Endothelial cell of umbilical vein (primary cell): ENCODE results near the gene ABCB7. TPM values are rescaled to one million over a fixed set of nuclear protein-coding genes. Genes with fewer than 3 reads are reported as not detected.
A peak's percentile ranks its signal among the peaks of the same experiment; 100 is the strongest.

Experiments
- BruUV-seq: library from RNA; stranded (reverse); fragments of 400-500 nt; replicated peaks from 2 replicates; lab custom pipeline; 2021; lab: Mats Ljungman, UMichigan
- CTCF ChIA-PET: fragments of 300-600, 350-600 bp; sonication (Branson Sonifier 250); formaldehyde crosslinking; loops from one replicate; lab custom pipeline; 2021; ENCODE audit warnings: antibody characterized with exemption, inconsistent platforms; lab: Charles Lee
- POLR2A ChIA-PET: fragments of 300-600, 350-600 bp; sonication (Branson Sonifier 250); formaldehyde crosslinking; loops from one replicate; lab custom pipeline; 2021; ENCODE audit warnings: antibody characterized with exemption, inconsistent platforms; lab: Charles Lee
- DNase-seq: peaks from one replicate; pipeline ENCODE4 v3.0.0-alpha.2; 2011; ENCODE audit warnings: low read depth, low spot score
- FAIRE-seq: peaks from 2 replicates; lab custom pipeline; 2011; peaks lifted over from hg19 to GRCh38; lab: Jason Lieb, UNC
- H2AFZ ChIP-seq: 2 replicates; pipeline ENCODE4 v1.6.0; 2012; ENCODE audit warnings: low read depth, low read length, control low read depth, inconsistent platforms
- H3K27ac ChIP-seq: 2 replicates; pipeline ENCODE4 v1.5.1; 2011; ENCODE audit warnings: low read depth, mild to moderate bottlenecking, control low read depth, low read length, moderate library complexity; ENCODE audit not compliant: insufficient read depth
- H3K27me3 ChIP-seq, 2 experiments: 2 replicates each; pipeline versions ENCODE4 v1.6.0 to v1.6.1; 2011; ENCODE audit warnings: low read length in 2 of 2, mixed read lengths in 1 of 2; ENCODE audit not compliant: control insufficient read depth in 2 of 2, insufficient read depth in 2 of 2
- H3K36me3 ChIP-seq, 2 experiments: 2 replicates in 1 of 2; 3 replicates in 1 of 2; pipeline ENCODE4 v1.5.1; 2011; ENCODE audit warnings: low read length in 2 of 2, mild to moderate bottlenecking in 1 of 2, moderate library complexity in 1 of 2; ENCODE audit not compliant: control insufficient read depth in 2 of 2, insufficient read depth in 2 of 2; ENCODE audit errors: extremely low read depth in 1 of 2
- H3K4me1 ChIP-seq: 3 replicates; pipeline ENCODE4 v1.5.1; 2011; ENCODE audit warnings: mild to moderate bottlenecking, low read length; ENCODE audit not compliant: control insufficient read depth, insufficient read depth; ENCODE audit errors: extremely low read depth
- H3K4me2 ChIP-seq: 2 replicates; pipeline ENCODE4 v1.6.1; 2011; ENCODE audit warnings: low read length, control low read depth, mixed read lengths; ENCODE audit not compliant: insufficient read depth
- H3K4me3 ChIP-seq, 3 experiments: fragments of 200-600 bp in 1 of 3; sonication (generic), shearing (Covaris generic) in 1 of 3; replicated peaks in 1 of 3; 2 replicates each; pipeline ENCODE4 v1.5.1; 2011 to 2016; ENCODE audit warnings: control low read depth in 3 of 3, low read length in 3 of 3, mild to moderate bottlenecking in 2 of 3, inconsistent platforms in 1 of 3, low read depth in 1 of 3, moderate library complexity in 1 of 3; ENCODE audit not compliant: insufficient read depth in 1 of 3
- H3K79me2 ChIP-seq: 2 replicates; pipeline ENCODE4 v1.6.0; 2012; ENCODE audit warnings: low read length, inconsistent platforms; ENCODE audit not compliant: control insufficient read depth, insufficient read depth
- H3K9ac ChIP-seq: replicated peaks from 2 replicates; pipeline ENCODE3; 2011; ENCODE audit warnings: low read length, control low read depth; ENCODE audit not compliant: insufficient read depth; ENCODE audit errors: extremely low read depth
- H3K9me1 ChIP-seq: replicated peaks from 3 replicates; pipeline ENCODE4 v1.6.0; 2011; ENCODE audit warnings: mild to moderate bottlenecking, low read length; ENCODE audit not compliant: control insufficient read depth, insufficient read depth; ENCODE audit errors: extremely low read depth
- H3K9me3 ChIP-seq: replicated peaks from 2 replicates; pipeline ENCODE4 v1.5.1; 2012; ENCODE audit warnings: low read length, inconsistent platforms; ENCODE audit not compliant: control insufficient read depth, insufficient read depth
- H4K20me1 ChIP-seq: replicated peaks from 2 replicates; pipeline ENCODE3; 2011; ENCODE audit warnings: mild to moderate bottlenecking, low read length; ENCODE audit not compliant: control insufficient read depth, insufficient read depth; ENCODE audit errors: extremely low read depth
- CTCF ChIP-seq, 2 donors: IDR thresholded peaks; 1 replicate in 1 of 2; 2 replicates in 1 of 2; pipeline ENCODE4 v1.5.1; 2011; ENCODE audit warnings: low read length in 2 of 2, mild to moderate bottlenecking in 2 of 2, moderate library complexity in 2 of 2, control low read depth in 1 of 2, inconsistent platforms in 1 of 2, low read depth in 1 of 2; ENCODE audit not compliant: insufficient read depth in 1 of 2; ENCODE audit errors: extremely low read depth in 1 of 2
- EZH2 ChIP-seq: IDR thresholded peaks from 2 replicates; pipeline ENCODE4 v1.6.1; 2012; ENCODE audit warnings: borderline replicate concordance, low read depth, mild to moderate bottlenecking, moderate library complexity, low read length, inconsistent platforms; ENCODE audit not compliant: severe bottlenecking
- FOS ChIP-seq: IDR thresholded peaks from 2 replicates; pipeline ENCODE4 v1.6.1; 2011; ENCODE audit warnings: mild to moderate bottlenecking, low read length, moderate library complexity, borderline replicate concordance; ENCODE audit not compliant: insufficient read depth
- GATA2 ChIP-seq: IDR thresholded peaks from 2 replicates; pipeline ENCODE4 v1.7.0; 2011; ENCODE audit warnings: low read depth, mild to moderate bottlenecking, moderate library complexity, mixed read lengths, low read length; ENCODE audit not compliant: insufficient read length, insufficient read depth
- JUN ChIP-seq: IDR thresholded peaks from 2 replicates; pipeline ENCODE4 v1.6.1; 2011; ENCODE audit warnings: borderline replicate concordance, low read depth; ENCODE audit not compliant: insufficient read length, insufficient read depth
- MAX ChIP-seq: IDR thresholded peaks from 2 replicates; pipeline ENCODE4 v1.6.1; 2011; ENCODE audit not compliant: insufficient read depth, insufficient read length
- MYC ChIP-seq: IDR thresholded peaks from one replicate; pipeline ENCODE4 v1.6.1; 2011; ENCODE audit warnings: mild to moderate bottlenecking, low read depth, low read length
- POLR2A ChIP-seq: IDR thresholded peaks from 2 replicates; pipeline ENCODE4 v1.6.1; 2012; ENCODE audit warnings: low read depth, mild to moderate bottlenecking, control low read depth, low read length
- POLR2AphosphoS5 ChIP-seq: IDR thresholded peaks from 2 replicates; pipeline ENCODE4 v1.6.1; 2012; ENCODE audit warnings: low read depth, mild to moderate bottlenecking, control low read depth, low read length, moderate library complexity; ENCODE audit not compliant: insufficient read depth
- dilution Hi-C: fragments of 300-500 bp; cut with MboI; formaldehyde crosslinking; loops from one replicate; pipeline ENCODE4 v1.15.0; 2019; ENCODE audit warnings: low sequenced_read_pairs; ENCODE audit not compliant: extremely low pct_ligation_motif_present
- intact Hi-C: fragments of 100-400 bp; cut with micrococcal nuclease; formaldehyde crosslinking; loops from one replicate; pipeline ENCODE4 v1.10.0; 2022
- polyA plus RNA-seq, 4 experiments: library from polyadenylated mRNA; depleted of rRNA in 3 of 4; stranded (reverse) in 3 of 4; unstranded in 1 of 4; fragments of >200 nt; gene quantifications; 2 replicates each; pipeline versions ENCODE4 v1.2.1 to v1.2.3, GENCODE V29; 2011 to 2012; ENCODE audit warnings: missing spikeins in 1 of 4
- total RNA-seq: library from RNA; stranded (reverse); gene quantifications from 2 replicates; pipeline ENCODE4 v1.2.3, GENCODE V29; 2021

Gene ABCB7
- total and polyA plus RNA-seq, 2 donors (not counting 3 experiments of a cell fraction or from before 2014, with no cell fraction given): 12.1 to 20.7 TPM

- H4K20me1 ChIP-seq: no peaks in the 10 kb centered on the region
- peak overlapping the region; percentile 60 for H3K27ac ChIP-seq
- no peaks in the 10 kb centered on the region for H3K9me3 ChIP-seq
- BruUV-seq: TSS peak; percentile 76
- TF ChIP-seq EZH2 (no peak), JUN (no peak), POLR2AphosphoS5 (no peak), CTCF (IDR thresholded peaks at IDR 0.05; ENCODE audit: extremely low read depth in 1 of 2, insufficient read depth in 1 of 2, low read depth in 1 of 2, low read length in 2 of 2) (no peak), MYC (no peak), MAX (no peak), GATA2 (no peak), POLR2A (no peak), FOS (no peak)
- FAIRE-seq (peak; percentile 81), DNase-seq (peak; percentile 51)
- peak overlapping the region; percentile 53 to 83 (median 66) for H3K4me3 ChIP-seq
- no peaks in the 10 kb centered on the region for H3K27me3 ChIP-seq
- intact Hi-C loops (loop anchor here (1.0 to 5.0 kb wide), 2 partner anchors 116 to 542 kb away; partner anchors contain the start of genes RLIM and UPRT), dilution Hi-C loops (no loop called here)
- no peaks in the 10 kb centered on the region for H3K9me1 ChIP-seq
- CTCF ChIA-PET: no interaction called here
- H3K79me2 ChIP-seq: peaks cover 6% of the 10 kb centered on the region
- peak overlapping the region; percentile 75 for H3K9ac ChIP-seq
- H3K4me1 ChIP-seq: peaks cover 4% of the 10 kb centered on the region
- H3K4me2 ChIP-seq: peak overlapping the region; percentile 84
- POLR2A ChIA-PET: no interaction called here
- H3K36me3 ChIP-seq: no peaks in the 10 kb centered on the region
- H2AFZ ChIP-seq: peak overlapping the region; percentile 86
These were observed 455 bp upstream of the ABCB7 start for GRCh38 chrX:75156531-75156945.
